AG04449 (cell line): ENCODE results near the gene OR4L1.
"Not testable (repeated sequence)": the region's sequence is repeated elsewhere in the genome, so short reads cannot be mapped to it uniquely, and the experiment has no call there.

Experiments used
- CTCF ChIA-PET: fragments of 350-600 bp; formaldehyde crosslinking; extraction: SDS; loops from one replicate; lab custom pipeline; 2021; ENCODE audit warnings: antibody characterized with exemption; lab: Yijun Ruan, JAX
- POLR2A ChIA-PET: fragments of 400-600, 350-600 bp; formaldehyde crosslinking; extraction: SDS; loops from one replicate; lab custom pipeline; 2020; ENCODE audit warnings: antibody characterized with exemption, inconsistent platforms; lab: Yijun Ruan, JAX
- DNase-seq: peaks from one replicate; pipeline ENCODE4 v3.0.0-alpha.2; 2010; ENCODE audit warnings: low read depth, low spot score
- H3K4me3 ChIP-seq: 2 replicates; pipeline ENCODE4 v1.5.1; 2011; ENCODE audit warnings: low read depth, mild to moderate bottlenecking, control low read depth, low read length
- CTCF ChIP-seq: IDR thresholded peaks from one replicate; pipeline ENCODE4 v1.5.1; 2011; ENCODE audit warnings: mild to moderate bottlenecking, moderate library complexity, low read length, control low read depth, inconsistent platforms; ENCODE audit not compliant: insufficient read depth; ENCODE audit errors: missing control alignments

Gene OR4L1

GRCh38 chr14:20048202-20048601 is 11.6 kb upstream of the OR4L1 start:
- CTCF ChIA-PET: no interaction called here

DNA sequence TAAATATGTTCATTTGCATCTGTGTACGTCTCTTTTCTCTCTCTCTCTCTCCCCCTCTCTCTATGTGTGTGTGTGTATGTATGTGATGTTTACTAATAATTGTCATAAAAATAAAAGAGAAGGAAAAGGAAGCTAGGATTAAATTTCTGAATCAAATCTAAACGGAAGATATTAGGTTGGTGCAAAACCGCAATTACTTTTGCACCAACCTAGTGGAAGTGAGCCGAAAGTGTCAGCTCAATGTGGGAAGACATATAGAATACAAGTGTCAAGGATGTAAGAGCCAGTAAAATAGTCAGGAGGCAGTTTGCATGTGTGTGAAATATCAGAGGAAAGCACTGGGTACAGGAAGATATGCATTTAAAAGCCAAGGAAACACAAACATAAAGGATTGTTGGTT is 32.2 kb downstream of the OR4L1 start:
- H3K4me3 ChIP-seq: no peak overlapping the region
- POLR2A ChIA-PET: no interaction called here
- TF ChIP-seq CTCF: no peak
- no peak for DNase-seq
- CTCF ChIA-PET: no interaction called here

More at GRCh38 chr14:20048202-20048601, 11.6 kb upstream of the OR4L1 start:
- no peak overlapping the region for H3K4me3 ChIP-seq
- POLR2A ChIA-PET: no interaction called here
- no peak for DNase-seq
- TF ChIP-seq CTCF: no peak

GRCh38 chr14:20093442-20093841 is 33.6 kb downstream of the OR4L1 start:
- no peak overlapping the region for H3K4me3 ChIP-seq
- ChIA-PET CTCF (no interaction called here), POLR2A (no interaction called here)
- no peak for DNase-seq
- TF ChIP-seq CTCF: no peak

- H3K4me3 ChIP-seq, DNase-seq, CTCF ChIA-PET, POLR2A ChIA-PET: not testable (repeated sequence)
These were observed 39.3 kb downstream of the OR4L1 start for GRCh38 chr14:20098926-20099770.

- no peak for DNase-seq
- ChIA-PET POLR2A (no interaction called here), CTCF (no interaction called here)
- no peak for TF ChIP-seq CTCF
- H3K4me3 ChIP-seq: no peak within 1 kb of the TSS
These were observed 50.6 kb downstream of the OR4L1 start, which contains the start of gene OR4K17 for GRCh38 chr14:20110438-20110837. TSS of gene OR4K17 (plus strand) at chr14:20110739. CDS start at chr14:20117500, 6,761 bp downstream.
